WTC11 (cell line): ENCODE measurements around the gene SEC11A.

Source experiments
- AFF4 ChIP-seq: sonication (generic); formaldehyde crosslinking; IDR thresholded peaks from 2 replicates; pipeline ENCODE4 v1.8.1; 2023; ENCODE audit warnings: mild to moderate bottlenecking, missing genetic modification reagents, borderline replicate concordance
- CBFB ChIP-seq: sonication (generic); formaldehyde crosslinking; IDR thresholded peaks from 2 replicates; pipeline ENCODE4 v1.8.1; 2022; ENCODE audit warnings: mild to moderate bottlenecking, low read depth, missing genetic modification reagents
- CTCF ChIP-seq: fragments of 200-600 bp; IDR thresholded peaks from 2 replicates; pipeline ENCODE4 v1.8.0; 2022; ENCODE audit warnings: antibody characterized with exemption
- FOXJ3 ChIP-seq: sonication (generic); formaldehyde crosslinking; IDR thresholded peaks from 2 replicates; pipeline ENCODE4 v1.9.0; 2021; ENCODE audit warnings: missing genetic modification reagents, mild to moderate bottlenecking, borderline replicate concordance
- MAX ChIP-seq: sonication (generic); formaldehyde crosslinking; IDR thresholded peaks from 2 replicates; pipeline ENCODE4 v1.8.0; 2022; ENCODE audit warnings: mild to moderate bottlenecking, missing genetic modification reagents
- NFE2L1 ChIP-seq: sonication (generic); formaldehyde crosslinking; IDR thresholded peaks from 2 replicates; pipeline ENCODE4 v1.8.1; 2023; ENCODE audit warnings: missing genetic modification reagents
- NR3C1 ChIP-seq: sonication (generic); formaldehyde crosslinking; conservative IDR thresholded peaks from 2 replicates; pipeline ENCODE4 v1.8.1; 2023; ENCODE audit warnings: low read depth, mild to moderate bottlenecking, missing genetic modification reagents
- SP1 ChIP-seq: sonication (generic); formaldehyde crosslinking; conservative IDR thresholded peaks from 2 replicates; pipeline ENCODE4 v1.8.1; 2022; ENCODE audit warnings: missing genetic modification reagents
- USF2 ChIP-seq: sonication (generic); formaldehyde crosslinking; IDR thresholded peaks from 2 replicates; pipeline ENCODE4 v1.8.1; 2023; ENCODE audit warnings: mild to moderate bottlenecking, missing genetic modification reagents, moderate library complexity

GRCh38 chr15:84681831-84682230 is 34.1 kb downstream of the SEC11A start:
- TF ChIP-seq CBFB (CRISPR knock-in tag): no peak
- TF ChIP-seq CTCF: no peak
- TF ChIP-seq SP1: no peak
- no peak for TF ChIP-seq USF2 (CRISPR knock-in tag)
- TF ChIP-seq FOXJ3 (CRISPR knock-in tag): no peak
- TF ChIP-seq NR3C1 (CRISPR knock-in tag): no peak
- no peak for TF ChIP-seq MAX
- no peak for TF ChIP-seq NFE2L1 (CRISPR knock-in tag)
- no peak for TF ChIP-seq AFF4 (CRISPR knock-in tag)
